GM18498 (cell line): ENCODE data around the gene KHDRBS2.

ENCODE experiments used
- ATAC-seq: cut with Tn5 transposase; IDR thresholded peaks from one replicate; pipeline ENCODE4 v1.9.1; 2021; ENCODE audit warnings: mild to moderate bottlenecking, moderate library complexity; ENCODE audit not compliant: unreplicated experiment

The KHDRBS2 gene

GRCh38 chr6:61649845-61650244 is 636.2 kb downstream of the KHDRBS2 start:
- ATAC-seq: no peak

- ATAC-seq: no peak
Measured at GRCh38 chr6:61640463-61640862, 645.6 kb downstream of the KHDRBS2 start.
